HG03354 (cell line): ENCODE results near the gene GSC2.
"Not testable (repeated sequence)": the region's sequence is repeated elsewhere in the genome, so short reads cannot be mapped to it uniquely, and the experiment has no call there.

Experiments
- ATAC-seq: cut with Tn5 transposase; IDR thresholded peaks from one replicate; pipeline ENCODE4 v1.9.1; 2021; ENCODE audit warnings: mild to moderate bottlenecking; ENCODE audit not compliant: unreplicated experiment, poor library complexity, severe bottlenecking

The GSC2 gene

DNA sequence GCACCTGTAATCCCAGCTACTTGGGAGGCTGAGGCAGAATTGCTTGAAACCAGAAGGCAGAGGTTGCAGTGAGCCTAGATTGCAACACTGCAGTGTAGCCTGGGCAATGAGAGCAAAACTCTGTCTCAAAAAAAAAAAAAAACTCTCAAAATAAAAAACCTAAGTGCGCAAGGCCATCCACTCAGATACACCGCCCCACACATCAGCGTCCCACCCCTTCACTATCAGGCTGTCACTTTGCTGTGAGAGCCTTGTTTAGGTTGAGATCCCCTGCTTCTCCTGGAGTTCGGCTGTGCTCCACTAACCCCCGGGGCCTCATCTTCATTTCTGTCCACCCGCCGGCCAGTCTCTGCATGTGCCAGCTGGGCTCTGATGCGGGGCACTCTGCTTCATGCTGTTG, 16.3 kb upstream of the GSC2 start:
- no peak for ATAC-seq

DNA sequence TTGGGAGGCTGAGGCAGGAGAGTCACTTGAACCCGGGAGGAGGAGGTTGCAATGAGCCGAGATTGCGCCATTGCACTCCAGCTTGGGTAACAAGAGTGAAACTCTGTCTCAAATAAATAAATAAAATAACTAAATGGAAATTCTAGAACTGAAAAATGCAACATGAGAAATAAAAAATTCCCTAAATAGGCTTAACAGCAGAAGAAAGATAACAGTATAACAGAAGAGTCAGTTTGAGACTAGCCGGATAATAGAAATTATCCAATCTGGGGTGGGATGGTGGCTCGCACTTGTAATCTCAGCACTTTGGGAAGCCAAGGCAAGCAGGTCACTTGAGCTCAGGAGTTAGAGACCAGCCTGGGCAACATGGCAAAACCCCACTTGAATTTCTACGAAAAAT, 14.3 kb upstream of the GSC2 start:
- no peak for ATAC-seq

DNA sequence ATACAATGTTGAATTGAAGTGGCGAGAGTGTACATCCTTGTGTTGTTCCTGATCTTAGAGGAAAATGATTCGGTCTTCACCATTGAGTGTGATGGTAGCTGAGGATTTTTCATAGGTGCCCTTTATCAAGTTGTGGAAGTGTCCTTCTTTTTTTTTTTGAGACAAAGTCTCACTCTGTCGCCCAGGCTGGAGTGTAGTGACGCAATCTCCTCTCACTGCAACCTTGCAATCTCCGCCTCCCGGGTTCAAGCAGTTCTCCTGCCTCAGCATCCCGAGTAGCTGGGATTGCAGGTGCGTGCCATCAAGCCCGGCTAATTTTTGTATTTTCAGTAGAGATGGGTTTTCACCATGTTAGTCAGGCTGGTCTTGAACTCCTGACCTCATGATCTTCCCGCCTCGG, 8.6 kb upstream of the GSC2 start:
- not testable (repeated sequence) for ATAC-seq

DNA sequence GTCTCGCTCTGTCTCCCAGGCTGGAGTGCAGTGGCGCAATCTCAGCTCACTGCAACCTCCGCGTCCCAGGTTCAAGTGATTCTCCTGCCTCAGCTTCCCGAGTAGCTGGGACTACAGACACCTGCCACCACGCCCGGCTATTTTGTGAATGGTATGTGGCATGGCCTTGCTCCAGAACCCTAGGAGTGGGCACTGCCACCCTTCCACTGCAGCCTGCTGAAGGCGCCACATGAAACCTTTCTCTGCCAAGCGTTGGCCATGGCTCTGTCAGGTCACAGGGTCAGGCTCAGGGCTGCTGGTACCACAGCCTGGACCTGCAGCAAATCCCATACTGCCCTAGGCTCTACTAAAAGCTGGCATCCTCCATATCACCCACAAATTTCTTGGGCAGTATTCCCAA, 6.0 kb upstream of the GSC2 start:
- not testable (repeated sequence) for ATAC-seq

DNA sequence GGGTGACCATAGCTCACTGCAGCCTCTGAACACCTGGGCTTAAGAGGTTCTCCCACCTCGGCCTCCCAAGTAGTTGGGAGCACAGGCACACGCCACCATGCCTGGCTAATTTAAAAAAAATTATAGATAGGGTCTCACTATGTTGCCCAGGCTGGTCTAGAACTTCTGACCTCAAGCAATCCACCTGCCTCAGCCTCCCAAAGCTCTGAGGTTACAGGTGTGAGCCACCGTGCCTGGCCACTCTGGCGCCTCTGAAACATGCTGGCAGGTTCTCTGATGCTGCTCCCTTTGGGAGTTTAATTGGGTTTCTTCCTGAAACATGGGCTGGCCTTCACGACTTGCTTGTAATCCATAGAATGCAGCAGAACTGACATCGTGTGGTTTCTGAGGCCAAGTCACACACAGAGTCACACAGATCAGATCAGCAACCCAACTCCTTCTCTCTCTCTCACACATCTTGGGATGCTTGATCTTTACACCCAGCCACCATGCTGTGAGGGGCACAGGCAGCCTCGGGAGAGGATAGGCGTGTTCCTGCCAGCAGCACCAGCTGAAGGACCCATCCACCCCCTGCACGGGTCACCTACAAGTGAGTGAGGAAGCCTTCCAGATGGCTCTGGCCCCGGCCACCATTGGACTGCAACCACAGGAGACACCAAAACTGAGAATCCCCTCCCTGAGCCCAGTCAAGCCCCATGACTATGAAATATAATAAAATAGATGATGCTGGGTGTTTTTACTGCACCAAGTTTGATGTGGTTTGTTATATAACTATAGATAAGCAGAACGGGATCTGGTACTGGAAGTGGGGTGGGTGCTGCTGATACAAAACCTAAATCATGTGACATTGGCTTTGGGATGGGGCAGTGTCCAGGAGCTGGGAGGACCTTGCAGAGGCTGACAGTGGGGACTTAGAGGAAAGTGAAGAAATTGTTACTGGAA, 3.1 kb upstream of the GSC2 start:
- no peak for ATAC-seq

DNA sequence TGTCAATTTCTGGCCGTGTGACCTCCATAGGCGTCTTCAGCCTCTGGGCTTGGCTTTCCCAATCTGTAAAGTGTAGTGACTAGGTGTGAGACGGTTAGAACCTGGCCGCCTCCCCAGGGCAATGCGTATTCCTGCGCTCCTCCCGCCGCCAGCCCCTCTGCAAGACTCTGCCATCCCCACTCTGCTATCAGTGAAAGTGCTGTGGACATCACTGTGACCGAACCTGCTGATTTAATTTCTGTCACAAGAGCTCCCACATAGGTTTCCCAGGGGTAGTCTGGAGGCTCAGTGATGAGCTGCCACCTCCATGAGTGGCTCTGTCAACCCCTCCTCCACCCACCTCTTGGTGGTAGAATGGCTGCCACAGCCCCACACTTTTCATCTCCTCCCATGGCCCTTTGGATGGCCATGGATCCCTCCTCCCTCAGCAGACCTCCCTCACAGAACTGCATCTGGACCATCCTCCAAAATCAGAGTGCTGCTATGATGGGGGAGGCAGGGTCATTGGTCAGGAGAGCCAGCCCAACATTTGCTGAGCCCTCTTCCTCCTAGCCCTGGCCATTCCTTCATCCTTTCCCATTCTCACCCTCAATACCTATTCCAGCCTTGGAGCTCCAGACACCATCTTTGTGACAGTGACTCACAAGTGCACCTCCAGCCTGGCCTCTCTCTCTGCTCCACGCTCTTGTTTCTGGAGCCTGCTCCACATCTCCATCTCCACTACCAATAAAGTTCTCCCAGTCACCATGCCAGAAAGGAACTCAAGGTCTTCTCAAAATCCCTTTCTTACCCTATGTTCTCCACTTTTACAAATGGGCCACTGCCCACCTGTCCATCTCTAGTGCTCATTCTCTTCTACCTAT, 1.5 kb upstream of the GSC2 start:
- ATAC-seq: no peak

DNA sequence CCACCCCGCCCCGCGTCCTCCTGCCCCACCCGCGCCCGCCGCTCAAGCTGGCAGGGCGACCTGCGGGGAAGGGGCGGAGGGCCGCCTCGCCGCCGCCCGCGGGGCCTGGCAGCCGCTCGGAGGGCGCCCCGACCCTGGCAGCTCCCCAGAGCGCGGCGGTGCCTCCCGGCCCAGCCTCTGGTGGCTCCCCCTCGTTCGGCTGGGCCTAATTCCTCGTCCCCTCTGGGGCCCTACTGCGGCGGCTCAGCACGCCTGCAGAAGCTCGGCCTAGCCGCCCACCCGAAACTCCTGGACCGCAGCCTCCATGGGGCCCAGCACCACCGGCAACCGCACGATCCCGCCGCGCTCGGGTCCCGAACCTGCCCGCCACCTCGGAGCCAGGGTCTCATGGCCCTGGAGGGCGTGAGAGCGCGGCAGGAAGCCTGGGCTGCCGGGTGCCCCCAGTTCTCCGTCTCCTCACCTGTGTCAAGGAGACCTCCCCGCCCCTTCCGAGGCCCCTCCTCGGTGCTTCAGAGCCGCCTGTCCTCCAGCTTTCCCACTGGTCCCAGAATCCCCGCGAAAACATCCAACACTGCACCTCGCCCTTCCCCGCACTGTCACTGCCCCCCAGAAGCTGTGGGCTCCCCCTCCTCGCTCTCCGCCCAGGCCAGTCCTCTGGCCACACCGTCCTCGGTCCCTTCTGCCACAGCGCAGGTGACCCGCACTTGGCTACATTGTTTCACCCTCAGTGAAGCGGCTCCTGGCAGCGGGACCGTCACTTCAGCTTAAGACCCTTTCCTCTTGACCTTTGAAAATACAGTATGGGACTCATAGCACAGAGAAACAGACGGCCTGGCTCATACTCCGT, 613 bp upstream of the GSC2 start:
- ATAC-seq: no peak

DNA sequence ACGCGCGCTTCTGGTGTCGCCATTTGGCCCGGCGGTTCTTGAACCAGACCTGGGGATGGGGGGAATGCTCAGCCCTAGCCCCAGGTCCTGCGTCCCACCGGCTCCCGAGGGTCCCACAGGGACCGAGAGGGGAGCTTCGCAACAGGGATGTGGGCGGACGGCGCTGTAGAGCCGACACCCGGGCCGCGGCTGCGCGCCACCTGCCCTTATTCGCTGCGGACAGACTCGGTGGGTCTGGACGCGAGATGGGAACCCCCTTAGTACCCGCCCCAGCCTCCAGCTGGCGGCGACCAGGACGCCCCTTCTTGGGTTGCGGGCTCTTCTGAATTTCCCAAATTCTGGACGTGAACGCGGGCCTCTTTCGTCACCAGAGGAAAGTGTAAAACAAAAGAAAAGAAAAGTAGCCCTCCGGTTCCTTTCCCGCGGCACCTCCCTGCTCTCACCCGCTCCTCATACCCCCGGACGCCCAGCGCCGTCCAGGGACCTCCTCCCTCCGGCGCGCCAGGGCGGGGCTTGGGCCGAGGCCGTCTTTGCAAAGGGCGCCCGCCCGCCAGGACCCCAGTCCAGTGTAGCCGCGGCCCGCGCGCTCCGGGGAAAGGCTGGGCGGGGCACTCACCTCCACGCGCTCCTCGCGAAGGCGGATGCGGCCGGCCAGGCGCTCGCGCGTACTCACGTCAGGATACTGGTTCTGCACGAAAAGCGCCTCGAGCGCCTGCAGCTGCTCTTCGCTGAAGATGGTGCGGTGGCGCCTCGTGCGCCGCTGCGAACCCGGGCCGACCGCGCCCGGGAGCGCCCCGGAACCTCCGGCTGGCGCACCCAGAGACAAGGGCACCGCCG, 827 bp downstream of the GSC2 start:
- no peak for ATAC-seq

- ATAC-seq: no peak
Observed at GRCh38 chr22:19148417-19149046, 1.6 kb downstream of the GSC2 start.

- no peak for ATAC-seq
Observed at GRCh38 chr22:19147195-19147780, 2.8 kb downstream of the GSC2 start.

- no peak for ATAC-seq
Observed at GRCh38 chr22:19146215-19146968, 3.7 kb downstream of the GSC2 start.

DNA sequence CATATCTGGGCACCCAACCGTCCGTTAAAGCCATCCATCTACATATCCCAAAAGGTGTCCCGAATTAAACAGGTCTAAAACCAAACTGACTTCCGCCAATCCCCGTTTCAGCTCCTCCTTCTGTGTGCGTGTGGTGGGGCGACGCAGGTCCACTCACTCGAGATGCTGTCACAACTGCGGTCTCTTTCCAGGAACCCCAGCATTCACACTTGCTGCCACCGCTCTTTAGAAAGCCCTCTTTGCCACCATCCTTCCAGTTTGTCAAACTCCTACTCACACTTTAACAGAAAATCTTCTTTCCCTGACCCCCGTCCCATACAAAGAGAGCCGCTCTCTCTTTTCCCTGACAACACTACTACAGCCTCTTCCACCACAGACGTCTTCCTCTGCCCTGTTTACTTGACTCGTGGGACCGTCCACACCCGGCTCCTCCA, 6.1 kb downstream of the GSC2 start:
- ATAC-seq: no peak

- no peak for ATAC-seq
Observed at GRCh38 chr22:19143212-19143611, 6.9 kb downstream of the GSC2 start.

- no peak for ATAC-seq
Observed at GRCh38 chr22:19142394-19142793, 7.7 kb downstream of the GSC2 start.

GRCh38 chr22:19139974-19140373, 10.1 kb downstream of the GSC2 start:
- ATAC-seq: no peak

- ATAC-seq: no peak
Observed at GRCh38 chr22:19139001-19139356, 11.1 kb downstream of the GSC2 start.

DNA sequence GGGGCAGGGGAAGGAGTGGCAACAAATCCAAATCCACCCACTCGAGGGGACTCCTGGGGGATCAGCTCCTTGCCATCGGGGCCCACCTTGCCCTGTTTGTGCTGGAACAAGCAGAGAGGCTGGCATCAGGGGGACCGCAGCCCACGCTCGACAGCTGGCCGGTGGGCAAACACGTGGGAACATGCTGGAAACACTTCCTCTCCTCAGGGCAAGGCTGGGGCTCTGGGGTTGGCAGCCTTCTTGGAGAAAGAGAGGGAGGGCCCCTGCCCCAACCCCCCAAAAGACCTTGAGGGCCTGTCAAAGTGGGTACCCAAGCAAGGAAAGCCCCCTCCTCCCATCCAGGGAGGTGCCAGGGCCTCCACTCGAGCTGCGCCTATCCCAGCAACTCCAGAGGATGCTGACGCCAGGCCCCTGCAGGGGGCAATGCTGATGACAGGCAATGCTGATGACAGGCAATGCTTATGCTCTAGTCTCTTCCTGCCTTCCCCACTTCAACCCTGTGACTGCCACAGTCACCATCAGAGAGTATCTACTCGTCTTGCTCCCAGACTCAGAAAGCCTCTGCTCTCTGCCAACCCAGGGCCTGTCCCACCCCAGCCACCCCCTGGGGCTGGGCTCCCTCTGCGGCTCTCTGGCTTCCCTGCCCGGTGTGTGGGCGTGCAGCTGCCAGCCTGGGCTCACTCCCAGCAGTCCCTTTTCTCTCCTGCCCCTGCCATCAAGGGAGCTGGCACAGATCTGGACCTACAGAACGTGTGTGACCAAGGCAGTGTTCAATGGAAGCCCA, 11.7 kb downstream of the GSC2 start:
- no peak for ATAC-seq
